B cell (primary cell): ENCODE data around the gene MARVELD1. TPM values are rescaled to one million over a fixed set of nuclear protein-coding genes. Genes with fewer than 3 reads are reported as not detected.

Experiments
- ATAC-seq: fragments of 200-7000 bp; cut with Tn5 transposase; one replicate; pipeline ENCODE4 v1.10.0; 2021; ENCODE audit warnings: low read depth, mild to moderate bottlenecking, moderate number of reproducible peaks, moderate library complexity
- CTCF ChIA-PET: fragments of 350-600 bp; sonication (Branson Sonifier 250); formaldehyde crosslinking; loops from one replicate; lab custom pipeline; 2021; ENCODE audit warnings: antibody characterized with exemption, inconsistent platforms; lab: Charles Lee
- POLR2A ChIA-PET: fragments of 350-600 bp; sonication (Branson Sonifier 250); formaldehyde crosslinking; loops from one replicate; lab custom pipeline; 2021; ENCODE audit warnings: antibody characterized with exemption; lab: Charles Lee
- DNase-seq: peaks from one replicate; pipeline ENCODE4 v3.0.0; 2013
- H2AFZ ChIP-seq: 2 replicates; pipeline ENCODE4 v1.6.1; 2012; ENCODE audit warnings: mild to moderate bottlenecking, low read depth, low read length; ENCODE audit not compliant: insufficient read depth, poor library complexity, severe bottlenecking
- H3K27ac ChIP-seq, 2 donors: 1 replicate in 1 of 2; 2 replicates in 1 of 2; pipeline ENCODE4 v1.5.1; 2012 to 2013; ENCODE audit warnings: low read length in 2 of 2, mild to moderate bottlenecking in 2 of 2, moderate library complexity in 1 of 2
- H3K27me3 ChIP-seq, 4 experiments: fragments of 200-600 bp in 1 of 4; sonication (generic) in 1 of 4; replicated peaks in 1 of 4; 1 replicate in 2 of 4; 2 replicates in 2 of 4; pipeline versions ENCODE4 v1.6.1 to v1.7.0; 2013 to 2016; ENCODE audit warnings: low read length in 3 of 4, mild to moderate bottlenecking in 2 of 4, mixed read lengths in 1 of 4, moderate library complexity in 1 of 4; ENCODE audit not compliant: insufficient read depth in 4 of 4, control insufficient read depth in 3 of 4; ENCODE audit errors: control extremely low read depth in 1 of 4
- H3K36me3 ChIP-seq, 2 experiments: replicated peaks in 1 of 2; 1 replicate in 1 of 2; 2 replicates in 1 of 2; pipeline versions ENCODE4 v1.6.1 to v1.7.1; 2013; ENCODE audit warnings: low read length in 1 of 2; ENCODE audit not compliant: insufficient read depth in 2 of 2, control insufficient read depth in 1 of 2; ENCODE audit errors: control extremely low read depth in 1 of 2, extremely low read depth in 1 of 2
- H3K4me1 ChIP-seq, 2 donors: fragments of 200-600 bp in 1 of 2; sonication (generic) in 1 of 2; 1 replicate in 1 of 2; 2 replicates in 1 of 2; pipeline versions ENCODE4 v1.5.1 to v1.6.1; 2013 to 2017; ENCODE audit warnings: low read length in 2 of 2; ENCODE audit not compliant: control insufficient read depth in 2 of 2, insufficient read depth in 2 of 2
- H3K4me2 ChIP-seq: replicated peaks from 2 replicates; pipeline ENCODE3; 2012; ENCODE audit warnings: mild to moderate bottlenecking, low read depth, low read length; ENCODE audit not compliant: poor library complexity, severe bottlenecking
- H3K4me3 ChIP-seq, 5 experiments: fragments of 200-600 bp in 1 of 5; sonication (generic) in 1 of 5; 1 replicate in 3 of 5; 2 replicates in 2 of 5; pipeline versions ENCODE4 v1.5.1 to v1.7.0; 2011 to 2016; ENCODE audit warnings: low read length in 4 of 5, mild to moderate bottlenecking in 4 of 5, low read depth in 2 of 5, control low read depth in 1 of 5, moderate library complexity in 1 of 5; ENCODE audit not compliant: insufficient read depth in 1 of 5; ENCODE audit errors: control extremely low read depth in 1 of 5, extremely low read depth in 1 of 5
- H3K79me2 ChIP-seq: fragments of 200-600 bp; sonication (generic); one replicate; pipeline ENCODE4 v1.6.0; 2016; ENCODE audit warnings: low read length; ENCODE audit not compliant: control insufficient read depth, insufficient read depth
- H3K9ac ChIP-seq: fragments of 200-600 bp; sonication (generic); 2 replicates; pipeline ENCODE4 v1.6.1; 2017; ENCODE audit warnings: mild to moderate bottlenecking, low read length, moderate library complexity
- H3K9me3 ChIP-seq, 3 donors: one replicate each; pipeline versions ENCODE4 v1.6.1 to v1.7.1; 2013; ENCODE audit warnings: low read length in 2 of 3; ENCODE audit not compliant: control insufficient read depth in 2 of 3, insufficient read depth in 1 of 3; ENCODE audit errors: control extremely low read depth in 1 of 3
- H4K20me1 ChIP-seq: 2 replicates; pipeline ENCODE4 v1.6.0; 2012; ENCODE audit warnings: mild to moderate bottlenecking, low read length; ENCODE audit not compliant: insufficient read depth, control insufficient read depth, poor library complexity, severe bottlenecking
- H3K27ac Mint-ChIP-seq: one replicate; pipeline ENCODE4 v1.8.0; 2021; ENCODE audit warnings: mixed read lengths
- H3K27me3 Mint-ChIP-seq: one replicate; pipeline ENCODE4 v1.8.0; 2021; ENCODE audit warnings: mixed read lengths
- H3K4me1 Mint-ChIP-seq: one replicate; pipeline ENCODE4 v1.8.0; 2021; ENCODE audit warnings: mixed read lengths
- H3K4me3 Mint-ChIP-seq: one replicate; pipeline ENCODE4 v1.8.0; 2021; ENCODE audit warnings: mixed read lengths
- H3K9me3 Mint-ChIP-seq: one replicate; pipeline ENCODE4 v1.8.0; 2022; ENCODE audit warnings: mixed read lengths; ENCODE audit not compliant: insufficient read depth
- EZH2 ChIP-seq: IDR thresholded peaks from 2 replicates; pipeline ENCODE4 v1.6.1; 2012; ENCODE audit warnings: borderline replicate concordance, low read depth, mild to moderate bottlenecking, moderate library complexity, low read length; ENCODE audit not compliant: insufficient read depth, poor library complexity, severe bottlenecking
- WGBS: methylation state at CpG from one replicate; pipeline ENCODE4 v1.1.5; 2013; ENCODE audit warnings: missing lambda C conversion rate; ENCODE audit not compliant: insufficient coverage; 5-methylcytosine and 5-hydroxymethylcytosine counted together
- intact Hi-C: fragments of 100-400 bp; cut with micrococcal nuclease; formaldehyde crosslinking; loops from one replicate; pipeline ENCODE4 v1.10.0; 2022
- polyA plus RNA-seq: library from polyadenylated mRNA; depleted of rRNA; stranded (reverse); fragments of >200 nt; gene quantifications from 2 replicates; pipeline ENCODE4 v1.2.3, GENCODE V29; 2012
- total RNA-seq, 2 donors: library from RNA; stranded (reverse); fragments of 120-200 nt in 1 of 2; gene quantifications; 1 replicate in 1 of 2; 2 replicates in 1 of 2; pipeline versions ENCODE4 v1.2.3 to v1.2.4, GENCODE V29; 2013 to 2022
- TF ChIP-seq, protein P1 (sequence below): fragments of 200-600 bp; IDR thresholded peaks from one replicate; pipeline ENCODE4 v1.8.0; 2022; ENCODE audit warnings: antibody characterized with exemption, mild to moderate bottlenecking

MARVELD1 gene
- total and polyA plus RNA-seq, 2 donors (not counting 1 experiment from before 2014, with no cell fraction given): 0.45 to 0.54 TPM

DNA sequence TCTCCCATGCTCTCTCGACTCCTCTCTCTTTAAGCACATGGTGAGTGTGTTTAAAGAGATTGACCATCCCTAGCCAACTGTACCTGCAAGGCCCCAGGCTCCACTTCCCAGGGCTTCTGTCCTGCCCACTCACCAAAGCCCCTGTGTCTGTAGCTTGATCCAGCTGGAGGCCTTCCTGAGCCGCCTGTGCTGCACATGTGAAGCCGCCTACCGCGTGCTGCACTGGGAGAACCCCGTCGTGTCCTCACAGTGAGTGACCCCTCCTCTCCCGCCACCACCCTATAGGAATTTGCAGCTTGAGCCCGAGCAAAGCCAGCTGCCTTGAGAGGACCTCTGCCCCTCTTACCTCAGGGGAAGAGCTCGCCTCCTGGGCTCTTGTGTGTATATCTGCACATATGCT lies 34.6 kb downstream of the MARVELD1 start:
- peaks cover 48% of the 10 kb centered on the region for H4K20me1 ChIP-seq
- no peak overlapping the region for H3K4me3 Mint-ChIP-seq
- ATAC-seq (no peak), DNase-seq (no peak)
- 94% methylated on average over 8 of the region's 10 CpGs for WGBS
- H3K4me1 ChIP-seq: no peaks in the 10 kb centered on the region
- no peak overlapping the region for H3K4me2 ChIP-seq
- POLR2A ChIA-PET: no interaction called here
- no peaks in the 10 kb centered on the region for H3K27me3 Mint-ChIP-seq
- no peaks in the 10 kb centered on the region for H3K9me3 Mint-ChIP-seq
- no peak overlapping the region for H3K27ac ChIP-seq
- peaks cover 25% of the 10 kb centered on the region for H3K79me2 ChIP-seq
- H2AFZ ChIP-seq: no peak overlapping the region
- no peaks in the 10 kb centered on the region for H3K27me3 ChIP-seq
- no peaks in the 10 kb centered on the region for H3K9me3 ChIP-seq
- no peak overlapping the region for H3K4me3 ChIP-seq
- intact Hi-C loops: no loop called here
- TF ChIP-seq, protein P1, sequence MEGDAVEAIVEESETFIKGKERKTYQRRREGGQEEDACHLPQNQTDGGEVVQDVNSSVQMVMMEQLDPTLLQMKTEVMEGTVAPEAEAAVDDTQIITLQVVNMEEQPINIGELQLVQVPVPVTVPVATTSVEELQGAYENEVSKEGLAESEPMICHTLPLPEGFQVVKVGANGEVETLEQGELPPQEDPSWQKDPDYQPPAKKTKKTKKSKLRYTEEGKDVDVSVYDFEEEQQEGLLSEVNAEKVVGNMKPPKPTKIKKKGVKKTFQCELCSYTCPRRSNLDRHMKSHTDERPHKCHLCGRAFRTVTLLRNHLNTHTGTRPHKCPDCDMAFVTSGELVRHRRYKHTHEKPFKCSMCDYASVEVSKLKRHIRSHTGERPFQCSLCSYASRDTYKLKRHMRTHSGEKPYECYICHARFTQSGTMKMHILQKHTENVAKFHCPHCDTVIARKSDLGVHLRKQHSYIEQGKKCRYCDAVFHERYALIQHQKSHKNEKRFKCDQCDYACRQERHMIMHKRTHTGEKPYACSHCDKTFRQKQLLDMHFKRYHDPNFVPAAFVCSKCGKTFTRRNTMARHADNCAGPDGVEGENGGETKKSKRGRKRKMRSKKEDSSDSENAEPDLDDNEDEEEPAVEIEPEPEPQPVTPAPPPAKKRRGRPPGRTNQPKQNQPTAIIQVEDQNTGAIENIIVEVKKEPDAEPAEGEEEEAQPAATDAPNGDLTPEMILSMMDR: no peak
- TF ChIP-seq EZH2: no peak
- H3K27ac Mint-ChIP-seq: no peak overlapping the region
- CTCF ChIA-PET: interaction anchor here (0.7 kb wide), 1 partner anchor 36 kb away, joined by 3 read pairs; no protein-coding TSS in a partner anchor
- H3K36me3 ChIP-seq: peaks cover 0 to 92% of the 10 kb centered on the region in 2 experiments
- H3K9ac ChIP-seq: no peak overlapping the region
- peaks cover 6% of the 10 kb centered on the region for H3K4me1 Mint-ChIP-seq

DNA sequence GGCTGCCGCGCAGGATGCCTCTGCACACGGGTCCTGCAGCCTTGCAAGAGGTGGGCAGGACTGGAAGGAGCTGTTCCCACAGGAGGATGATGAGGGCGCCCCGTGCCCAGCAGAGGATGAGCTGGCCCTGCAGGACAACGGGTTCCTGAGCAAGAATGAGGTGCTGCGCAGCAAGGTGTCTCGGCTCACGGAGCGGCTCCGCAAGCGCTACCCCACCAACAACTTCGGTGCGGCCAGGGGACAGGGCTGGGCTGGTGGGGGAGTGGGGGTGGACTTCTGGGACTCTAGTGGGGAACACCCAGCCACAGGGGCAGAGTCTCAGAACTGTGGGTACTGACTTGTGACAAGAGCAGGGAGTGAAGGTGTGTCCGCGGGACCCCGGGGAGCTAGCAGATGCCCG lies 39.4 kb downstream of the MARVELD1 start:
- no peaks in the 10 kb centered on the region for H3K4me1 Mint-ChIP-seq
- H3K9me3 ChIP-seq: no peaks in the 10 kb centered on the region
- H3K27me3 ChIP-seq: no peaks in the 10 kb centered on the region
- TF ChIP-seq EZH2: no peak
- TF ChIP-seq, protein P1: no peak
- no peak overlapping the region for H3K4me3 ChIP-seq
- POLR2A ChIA-PET: no interaction called here
- H4K20me1 ChIP-seq: peaks cover 33% of the 10 kb centered on the region
- H3K9ac ChIP-seq: no peak overlapping the region
- no peak overlapping the region for H3K4me3 Mint-ChIP-seq
- 99% methylated on average over 17 of the region's 18 CpGs for WGBS
- no peaks in the 10 kb centered on the region for H3K4me1 ChIP-seq
- H3K4me2 ChIP-seq: no peak overlapping the region
- no peak for ATAC-seq
- no peaks in the 10 kb centered on the region for H3K9me3 Mint-ChIP-seq
- H3K79me2 ChIP-seq: peaks cover 2% of the 10 kb centered on the region
- H3K27ac Mint-ChIP-seq: peak overlapping the region; percentile 6
- intact Hi-C loops: no loop called here
- H3K27ac ChIP-seq: no peak overlapping the region
- DNase-seq: no peak
- CTCF ChIA-PET: interaction anchor here (0.9 kb wide), 1 partner anchor 77 kb away, joined by 4 read pairs; no protein-coding TSS in a partner anchor
- no peak overlapping the region for H2AFZ ChIP-seq
- H3K27me3 Mint-ChIP-seq: no peaks in the 10 kb centered on the region
- peaks cover 0 to 97% of the 10 kb centered on the region in 2 experiments for H3K36me3 ChIP-seq
